Astrocyte (in vitro differentiated cells and primary cell): Measurements from ENCODE around the gene CAMK2D. TPM values are rescaled to one million over a fixed set of nuclear protein-coding genes. Genes with fewer than 3 reads are reported as not detected.

Source experiments
- DNase-seq: peaks from one replicate; pipeline ENCODE4 v3.0.0-alpha.2; 2010; ENCODE audit warnings: low read depth
- FAIRE-seq: peaks from 2 replicates; lab custom pipeline; 2011; peaks lifted over from hg19 to GRCh38; lab: Jason Lieb, UNC
- H2AFZ ChIP-seq: 2 replicates; pipeline ENCODE4 v1.6.0; 2012; ENCODE audit warnings: low read depth, low read length, inconsistent platforms
- H3K27ac ChIP-seq: 2 replicates; pipeline ENCODE4 v1.5.1; 2011; ENCODE audit warnings: low read depth, low read length, inconsistent platforms
- H3K27me3 ChIP-seq: 2 replicates; pipeline ENCODE4 v1.6.0; 2011; ENCODE audit warnings: low read length, inconsistent platforms; ENCODE audit not compliant: insufficient read depth
- H3K36me3 ChIP-seq: 2 replicates; pipeline ENCODE4 v1.5.1; 2011; ENCODE audit warnings: low read length, inconsistent platforms; ENCODE audit not compliant: insufficient read depth
- H3K4me1 ChIP-seq: 2 replicates; pipeline ENCODE4 v1.5.1; 2011; ENCODE audit warnings: low read length, inconsistent platforms; ENCODE audit not compliant: insufficient read depth
- H3K4me2 ChIP-seq: 2 replicates; pipeline ENCODE4 v1.6.0; 2012; ENCODE audit warnings: low read length, inconsistent platforms
- H3K4me3 ChIP-seq: 2 replicates; pipeline ENCODE4 v1.5.1; 2011; ENCODE audit warnings: low read depth, mild to moderate bottlenecking, low read length, inconsistent platforms; ENCODE audit not compliant: insufficient read depth
- H3K79me2 ChIP-seq: 2 replicates; pipeline ENCODE4 v1.6.0; 2012; ENCODE audit warnings: mild to moderate bottlenecking, low read length, inconsistent platforms; ENCODE audit not compliant: insufficient read depth
- H3K9ac ChIP-seq: 2 replicates; pipeline ENCODE4 v1.6.0; 2012; ENCODE audit warnings: mild to moderate bottlenecking, low read length, inconsistent platforms
- H3K9me3 ChIP-seq: 2 replicates; pipeline ENCODE4 v1.5.1; 2012; ENCODE audit warnings: low read depth, mild to moderate bottlenecking, low read length, inconsistent platforms; ENCODE audit not compliant: insufficient read depth
- H4K20me1 ChIP-seq: 2 replicates; pipeline ENCODE4 v1.6.0; 2012; ENCODE audit warnings: low read length, inconsistent platforms; ENCODE audit not compliant: insufficient read depth
- H3K27ac Mint-ChIP-seq: one replicate; pipeline ENCODE4 v1.8.0; 2021; ENCODE audit warnings: mild to moderate bottlenecking, mixed read lengths; ENCODE audit not compliant: unreplicated experiment
- H3K27me3 Mint-ChIP-seq: one replicate; pipeline ENCODE4 v1.8.0; 2021; ENCODE audit warnings: low read depth, mixed read lengths; ENCODE audit not compliant: unreplicated experiment
- H3K36me3 Mint-ChIP-seq: one replicate; pipeline ENCODE4 v1.8.0; 2021; ENCODE audit warnings: low read depth, mixed read lengths; ENCODE audit not compliant: unreplicated experiment
- H3K4me1 Mint-ChIP-seq: one replicate; pipeline ENCODE4 v1.8.0; 2021; ENCODE audit warnings: low read depth, mixed read lengths; ENCODE audit not compliant: unreplicated experiment
- H3K4me3 Mint-ChIP-seq: one replicate; pipeline ENCODE4 v1.8.0; 2021; ENCODE audit warnings: mild to moderate bottlenecking, moderate library complexity, mixed read lengths; ENCODE audit not compliant: unreplicated experiment
- H3K9me3 Mint-ChIP-seq: one replicate; pipeline ENCODE4 v1.8.0; 2021; ENCODE audit warnings: mild to moderate bottlenecking, mixed read lengths; ENCODE audit not compliant: unreplicated experiment
- CTCF ChIP-seq: IDR thresholded peaks from 2 replicates; pipeline ENCODE4 v1.5.1; 2011; ENCODE audit warnings: low read depth, mild to moderate bottlenecking, inconsistent platforms, low read length, moderate library complexity; ENCODE audit not compliant: insufficient read depth
- EZH2 ChIP-seq: IDR thresholded peaks from 2 replicates; pipeline ENCODE4 v1.6.1; 2012; ENCODE audit warnings: mild to moderate bottlenecking, low read length, inconsistent platforms; ENCODE audit not compliant: insufficient read depth
- total RNA-seq: library from RNA; stranded (reverse); gene quantifications from 2 replicates; pipeline ENCODE4 v1.2.1, GENCODE V29; 2021

Gene CAMK2D
- total RNA-seq, 1 donor from 2014 or later: 80.8 TPM

- Histone ChIP-seq H2AFZ (peak overlapping the region; percentile 75), H3K4me1 (peaks cover 20% of the 10 kb centered on the region), H3K79me2 (peaks cover 36% of the 10 kb centered on the region), H3K27me3 (no peaks in the 10 kb centered on the region), H3K9me3 (no peaks in the 10 kb centered on the region), H3K4me3 (peak overlapping the region; percentile 86), H3K4me2 (peak overlapping the region; percentile 98), H3K9ac (peak overlapping the region; percentile 97), H3K36me3 (peaks cover 2% of the 10 kb centered on the region), H4K20me1 (no peaks in the 10 kb centered on the region), H3K27ac (peak overlapping the region; percentile 98)
- peak overlapping the region; percentile 99 for H3K27ac Mint-ChIP-seq
- H3K9me3 Mint-ChIP-seq: peaks cover 2% of the 10 kb centered on the region
- peak overlapping the region; percentile 97 for H3K4me3 Mint-ChIP-seq
- no peak for TF ChIP-seq EZH2
- no peak for TF ChIP-seq CTCF
- peaks cover 7% of the 10 kb centered on the region for H3K4me1 Mint-ChIP-seq
- H3K27me3 Mint-ChIP-seq: no peaks in the 10 kb centered on the region
- peak; percentile 96 for FAIRE-seq
- DNase-seq: peak; percentile 99
- no peaks in the 10 kb centered on the region for H3K36me3 Mint-ChIP-seq
Measured at GRCh38 chr4:113762186-113763028, 869 bp upstream of the CAMK2D start.

DNA sequence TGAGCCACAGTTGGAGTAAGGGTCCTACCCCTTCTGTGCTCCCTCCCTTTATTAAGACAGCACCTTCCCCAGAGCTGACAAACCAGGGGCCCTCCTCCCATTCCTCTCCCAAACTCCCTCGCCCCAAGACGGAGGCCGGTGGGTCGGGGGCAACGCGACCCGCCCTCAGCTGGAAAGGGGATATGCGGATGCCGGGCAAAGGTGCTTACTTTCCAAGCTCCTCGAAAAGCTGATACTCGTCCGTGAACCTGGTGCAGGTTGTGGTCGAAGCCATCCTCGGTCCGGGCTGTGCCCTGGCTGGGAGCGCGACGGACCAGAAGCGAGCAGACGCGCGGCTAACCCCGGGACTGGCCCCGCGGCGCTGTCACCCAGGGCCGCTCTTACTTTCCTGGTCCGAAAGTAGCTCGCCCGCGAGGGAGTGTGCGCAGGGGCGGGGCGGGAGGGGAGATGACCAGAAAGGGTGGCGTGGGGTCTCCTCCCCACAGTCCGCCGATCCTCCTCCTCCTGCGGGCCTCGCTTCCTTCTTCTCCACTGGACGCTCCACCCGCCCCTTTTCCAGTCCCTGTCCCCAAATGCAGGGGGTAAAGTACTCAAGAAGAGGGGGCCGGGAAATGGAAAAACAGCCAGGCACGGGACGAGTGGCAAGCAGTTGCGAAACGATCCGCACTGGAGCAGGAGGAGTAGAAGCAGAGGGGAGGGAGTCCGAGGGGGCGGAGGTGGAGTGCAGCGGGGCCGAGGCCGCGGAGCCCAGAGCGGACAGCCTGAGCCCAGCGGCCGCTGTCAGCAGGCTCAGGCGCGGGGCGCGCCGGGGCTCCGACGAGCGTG is 531 bp downstream of the CAMK2D start:
- Mint-ChIP-seq H3K27me3 (no peaks in the 10 kb centered on the region), H3K4me3 (peak overlapping the region; percentile 99), H3K27ac (peak overlapping the region; percentile 87), H3K4me1 (peaks cover 17% of the 10 kb centered on the region), H3K36me3 (no peaks in the 10 kb centered on the region), H3K9me3 (no peaks in the 10 kb centered on the region)
- Histone ChIP-seq H3K27me3 (no peaks in the 10 kb centered on the region), H3K4me2 (peak overlapping the region; percentile 98), H3K27ac (peak overlapping the region; percentile 98), H3K4me1 (peaks cover 28% of the 10 kb centered on the region), H3K36me3 (peaks cover 6% of the 10 kb centered on the region), H3K9me3 (no peaks in the 10 kb centered on the region), H2AFZ (peak overlapping the region; percentile 66), H3K4me3 (peak overlapping the region; percentile 86), H3K79me2 (peaks cover 50% of the 10 kb centered on the region), H4K20me1 (no peaks in the 10 kb centered on the region), H3K9ac (peak overlapping the region; percentile 97)
- TF ChIP-seq EZH2 (no peak), CTCF (no peak)
- DNase-seq (peak; percentile 60), FAIRE-seq (no peak)
